Astrocyte of the spinal cord (primary cell): ENCODE results near the gene METTL27.
"Not testable (repeated sequence)": the region's sequence is repeated elsewhere in the genome, so short reads cannot be mapped to it uniquely, and the experiment has no call there.

ENCODE experiments used
- DNase-seq: peaks from one replicate; pipeline ENCODE4 v3.0.0; 2011; ENCODE audit warnings: low read depth, low spot score
- H3K4me3 ChIP-seq: 2 replicates; pipeline ENCODE4 v1.5.1; 2011; ENCODE audit warnings: low read depth, mild to moderate bottlenecking, low read length, moderate library complexity
- CTCF ChIP-seq: IDR thresholded peaks from 2 replicates; pipeline ENCODE4 v1.5.1; 2012; ENCODE audit warnings: low read depth, mild to moderate bottlenecking, low read length, inconsistent platforms
- in situ Hi-C: cut with HindIII; loops from 2 replicates; pipeline ENCODE4 v1.10.0; 2017; ENCODE audit warnings: low sequenced_read_pairs

METTL27 gene

DNA sequence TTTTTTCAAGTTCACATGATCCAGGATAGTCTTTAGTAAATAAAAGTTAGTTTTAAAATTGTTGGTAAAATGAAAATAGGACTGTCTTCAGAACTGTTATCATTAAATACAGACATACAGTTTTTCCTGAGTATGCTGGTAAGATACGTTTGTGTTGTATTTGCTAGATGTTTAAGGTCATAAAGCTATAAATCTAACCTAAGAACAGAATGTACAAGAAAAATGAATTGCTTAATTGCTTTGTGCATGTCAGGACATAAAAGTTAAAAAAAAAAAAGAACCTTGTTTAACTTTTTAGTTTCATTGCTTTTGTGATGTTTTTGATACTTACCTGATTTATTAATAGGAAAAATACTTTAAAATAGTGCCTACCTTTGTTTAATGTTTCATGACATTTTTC is 40.7 kb downstream of the METTL27 start:
- H3K4me3 ChIP-seq = no peak overlapping the region
- in situ Hi-C loops = no loop called here
- no peak for DNase-seq
- TF ChIP-seq CTCF = no peak

DNA sequence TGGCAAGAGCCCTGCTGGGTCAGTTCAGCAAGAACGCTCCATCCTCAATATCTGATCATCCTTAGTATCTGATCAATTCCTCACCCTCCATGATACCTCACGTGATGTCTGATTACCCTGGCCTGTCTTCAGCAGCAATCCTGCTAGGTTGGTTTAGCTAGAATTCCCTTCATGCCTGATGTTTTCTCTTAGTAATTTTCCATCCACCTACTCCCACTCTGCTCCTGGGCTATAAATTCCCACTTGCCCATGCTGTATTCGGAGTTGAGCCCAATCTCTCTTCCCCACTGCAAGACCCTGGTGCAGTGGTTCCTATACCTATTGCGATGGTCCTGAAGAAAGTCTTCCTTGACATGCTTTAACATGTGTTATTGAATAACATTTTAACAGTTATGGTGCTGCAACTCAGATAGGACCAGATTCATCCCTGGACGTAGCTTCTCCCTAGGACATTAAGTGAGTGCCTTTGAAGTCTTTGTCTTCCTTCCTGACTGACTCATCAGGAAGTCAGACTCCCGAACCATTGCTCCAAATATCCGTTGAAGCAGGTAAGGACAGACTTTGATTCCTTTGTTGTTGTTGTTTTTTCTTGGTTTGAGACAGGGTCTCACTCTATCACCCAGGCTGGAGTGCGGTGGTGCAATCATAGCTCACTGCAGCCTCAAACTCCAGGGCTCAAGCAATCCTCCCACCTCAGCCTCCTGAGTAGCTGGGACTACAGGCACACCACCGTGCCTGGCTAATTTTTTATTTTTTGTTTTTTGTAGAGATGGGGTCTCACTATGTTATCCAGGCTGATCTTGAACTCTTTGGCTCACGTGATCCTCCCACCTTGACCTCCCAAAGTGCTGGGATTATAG is 42.8 kb downstream of the METTL27 start:
- in situ Hi-C loops = no loop called here
- TF ChIP-seq CTCF = no peak
- H3K4me3 ChIP-seq = no peak overlapping the region
- DNase-seq = no peak

DNA sequence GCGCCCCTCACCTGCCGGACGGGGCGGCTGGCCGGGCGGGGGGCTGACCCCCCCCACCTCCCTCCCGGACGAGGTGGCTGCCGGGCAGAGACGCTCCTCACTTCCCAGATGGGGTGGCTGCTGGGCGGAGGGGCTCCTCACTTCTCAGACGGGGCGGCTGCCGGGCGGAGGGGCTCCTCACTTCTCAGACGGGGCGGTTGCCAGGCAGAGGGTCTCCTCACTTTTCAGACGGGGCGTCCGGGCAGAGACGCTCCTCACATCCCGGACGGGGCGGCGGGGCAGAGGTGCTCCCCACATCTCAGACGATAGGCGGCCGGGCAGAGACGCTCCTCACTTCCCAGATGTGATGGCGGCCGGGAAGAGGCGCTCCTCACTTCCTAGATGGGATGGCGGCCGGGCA is 45.1 kb downstream of the METTL27 start:
- in situ Hi-C loops, DNase-seq, H3K4me3 ChIP-seq: not testable (repeated sequence)

GRCh38 chr7:73796656-73797055 is 45.7 kb downstream of the METTL27 start:
- H3K4me3 ChIP-seq, in situ Hi-C loops, DNase-seq: not testable (repeated sequence)

DNA sequence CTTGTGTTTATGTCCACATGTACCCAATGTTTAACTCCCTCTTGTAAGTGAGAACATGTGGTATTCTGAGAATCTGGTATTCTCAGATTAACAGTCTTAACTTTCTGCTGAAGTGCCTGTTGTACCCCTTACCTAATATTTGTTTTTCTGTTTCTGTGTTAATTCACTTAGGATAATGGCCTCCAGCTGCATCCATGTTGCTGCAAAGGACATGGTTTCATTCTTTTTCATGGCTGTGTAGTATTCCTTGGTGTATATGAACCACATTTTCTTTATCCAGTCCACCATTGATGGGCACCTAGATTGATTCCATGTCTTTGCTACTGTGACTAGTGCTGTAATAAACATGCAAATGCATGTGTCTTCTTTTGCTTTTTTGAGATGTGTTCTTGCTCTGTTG is 47.1 kb downstream of the METTL27 start:
- DNase-seq, in situ Hi-C loops, H3K4me3 ChIP-seq: not testable (repeated sequence)

DNA sequence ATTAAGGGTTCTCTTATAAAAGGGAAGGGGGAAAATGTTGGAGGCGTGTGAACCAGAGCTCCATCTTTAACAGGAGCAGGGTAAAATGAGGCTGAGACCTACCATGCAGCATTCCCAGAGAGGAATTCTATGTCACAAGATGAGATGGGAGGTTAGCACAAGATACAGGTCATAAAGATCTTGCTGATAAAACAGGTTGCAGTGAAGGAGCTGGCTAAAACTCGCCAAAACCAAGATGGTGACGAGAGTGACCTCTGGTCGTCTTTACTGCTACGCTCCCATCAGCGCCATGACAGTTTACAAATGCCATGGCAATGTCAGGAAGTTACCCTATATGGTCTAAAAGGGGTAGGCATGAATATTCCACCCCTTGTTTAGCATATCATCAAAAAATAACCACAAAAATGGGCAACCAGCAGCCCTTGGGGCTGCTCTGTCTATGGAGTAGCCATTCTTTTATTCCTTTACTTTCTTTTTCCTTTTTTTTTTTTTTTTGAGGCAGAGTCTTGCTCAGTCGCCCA is 51.1 kb downstream of the METTL27 start:
- DNase-seq, in situ Hi-C loops, H3K4me3 ChIP-seq: not testable (repeated sequence)

- in situ Hi-C loops = no loop called here
- H3K4me3 ChIP-seq = no peak overlapping the region
- no peak for DNase-seq
- TF ChIP-seq CTCF = no peak
These were observed 53.3 kb downstream of the METTL27 start for GRCh38 chr7:73789051-73789450.

GRCh38 chr7:73787786-73788048 is 54.6 kb downstream of the METTL27 start:
- H3K4me3 ChIP-seq, in situ Hi-C loops, DNase-seq: not testable (repeated sequence)

- TF ChIP-seq CTCF = no peak
- in situ Hi-C loops = no loop called here
- H3K4me3 ChIP-seq = no peak overlapping the region
- DNase-seq = no peak
These were observed 55.7 kb downstream of the METTL27 start for GRCh38 chr7:73786588-73786987.
